ENCODE measurements around the gene TNFSF18. TPM values are rescaled to one million over a fixed set of nuclear protein-coding genes. Genes with fewer than 3 reads are reported as not detected.

The TNFSF18 gene
- total and polyA plus RNA-seq, 4 donors, result 0.61 TPM; not detected in 3

- no peak for DNase-seq (ENCODE audit: low spot score)
- Histone ChIP-seq H3K9me3 (ENCODE audit: control insufficient read depth in 4 of 4, low read length in 3 of 4) (no peaks in the 10 kb centered on the region), H3K4me1 (ENCODE audit: control insufficient read depth in 4 of 4, insufficient read depth in 4 of 4, low read length in 3 of 4) (no peaks in the 10 kb centered on the region), H3K36me3 (ENCODE audit: control insufficient read depth in 4 of 4, insufficient read depth in 3 of 4, low read depth in 1 of 4, low read length in 3 of 4) (no peaks in the 10 kb centered on the region), H3K27me3 (ENCODE audit: control insufficient read depth in 4 of 4, insufficient read depth in 4 of 4, low read length in 3 of 4) (no peaks in the 10 kb centered on the region), H3K27ac (ENCODE audit: low read depth in 1 of 2, low read length in 2 of 2) (no peak overlapping the region), H3K9ac (ENCODE audit: low read depth in 1 of 2, low read length in 2 of 2) (no peak overlapping the region), H3K4me3 (ENCODE audit: low read depth in 1 of 3, low read length in 3 of 3) (no peak overlapping the region)
- TF ChIP-seq ZBTB33 (IDR thresholded peaks at IDR 0.05), result no peak
- no peak for TF ChIP-seq FOXA1 (IDR thresholded peaks at IDR 0.05)
- no peak for TF ChIP-seq JUND (IDR thresholded peaks at IDR 0.05)
- TF ChIP-seq EGR1 (IDR thresholded peaks at IDR 0.05; ENCODE audit: low read depth in 2 of 2), result no peak
Measured at GRCh38 chr1:173039626-173040025, 11.1 kb downstream of the TNFSF18 start.

GRCh38 chr1:173038875-173039554 is 11.7 kb downstream of the TNFSF18 start:
- TF ChIP-seq NR2F2 (IDR thresholded peaks at IDR 0.05) (no peak), MAX (IDR thresholded peaks at IDR 0.05) (no peak), HNF4A (conservative IDR thresholded peaks at IDR 0.05) (no peak), RXRA (IDR thresholded peaks at IDR 0.05) (no peak), YY1 (IDR thresholded peaks at IDR 0.05) (no peak), HNF4G (IDR thresholded peaks at IDR 0.05) (no peak), FOXA2 (IDR thresholded peaks at IDR 0.05) (no peak), TAF1 (conservative IDR thresholded peaks at IDR 0.05) (no peak), ATF3 (IDR thresholded peaks at IDR 0.05) (no peak), ZBTB33 (IDR thresholded peaks at IDR 0.05) (no peak), CTCF (IDR thresholded peaks at IDR 0.05; ENCODE audit: low read depth, low read length, missing input control) (no peak), GABPA (IDR thresholded peaks at IDR 0.05 in 1 of 2, conservative IDR thresholded peaks at IDR 0.05 in 1 of 2) (no peak), SP1 (IDR thresholded peaks at IDR 0.05) (no peak), FOXA1 (IDR thresholded peaks at IDR 0.05) (no peak), RAD21 (IDR thresholded peaks at IDR 0.05) (no peak), EGR1 (IDR thresholded peaks at IDR 0.05; ENCODE audit: low read depth in 2 of 2) (no peak), REST (IDR thresholded peaks at IDR 0.05) (no peak)
- no peak for DNase-seq (ENCODE audit: low spot score)
- Histone ChIP-seq H3K36me3 (ENCODE audit: control insufficient read depth in 4 of 4, insufficient read depth in 3 of 4, low read depth in 1 of 4, low read length in 3 of 4) (no peaks in the 10 kb centered on the region), H3K27ac (ENCODE audit: low read depth in 1 of 2, low read length in 2 of 2) (no peak overlapping the region), H3K4me3 (ENCODE audit: low read depth in 1 of 3, low read length in 3 of 3) (no peak overlapping the region), H3K4me1 (ENCODE audit: control insufficient read depth in 4 of 4, insufficient read depth in 4 of 4, low read length in 3 of 4) (no peaks in the 10 kb centered on the region), H3K27me3 (ENCODE audit: control insufficient read depth in 4 of 4, insufficient read depth in 4 of 4, low read length in 3 of 4) (no peaks in the 10 kb centered on the region), H3K9me3 (ENCODE audit: control insufficient read depth in 4 of 4, low read length in 3 of 4) (no peaks in the 10 kb centered on the region), H3K9ac (ENCODE audit: low read depth in 1 of 2, low read length in 2 of 2) (no peak overlapping the region)
- WGBS, result 88% methylated on average over 2 of the region's 2 CpGs
